ENCODE results near the gene DPP8. TPM values are rescaled to one million over a fixed set of nuclear protein-coding genes. Genes with fewer than 3 reads are reported as not detected.

Gene DPP8
- total RNA-seq, 1 experiment from 2014 or later, result 29.6 TPM

DNA sequence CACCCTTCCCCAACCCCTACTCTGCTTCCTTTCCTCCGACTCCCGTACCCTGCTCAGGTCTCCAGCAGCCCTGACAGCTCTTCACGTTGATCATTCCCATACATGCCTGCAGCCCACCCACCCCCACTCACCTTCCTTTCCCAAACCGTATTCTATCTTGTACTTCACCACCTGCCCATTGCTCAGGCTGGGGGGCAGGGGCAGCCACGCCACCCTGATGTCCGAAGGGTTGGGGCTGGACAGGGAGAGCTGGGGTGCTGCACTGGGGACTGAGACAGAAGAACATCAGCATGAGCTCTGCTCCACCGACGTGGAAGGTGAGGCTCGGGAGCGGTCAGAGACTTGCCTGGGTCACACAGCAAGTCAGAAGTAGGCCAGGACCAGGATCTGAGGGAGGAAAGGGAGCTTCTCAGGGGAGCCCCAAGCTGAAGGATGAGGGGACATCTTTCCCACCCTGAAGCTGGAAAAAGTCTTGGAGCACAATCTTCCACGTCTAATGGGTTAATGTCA lies 123.2 kb downstream of the DPP8 start:
- ChIA-PET POLR2A (ENCODE audit: low non-redundant PET) (no interaction called here), CTCF (no interaction called here)
- Histone ChIP-seq H3K4me3 (ENCODE audit: low read depth, low read length, poor library complexity, severe bottlenecking) (no peak overlapping the region), H3K27ac (ENCODE audit: low read depth, low read length, poor library complexity, severe bottlenecking) (no peak overlapping the region), H3K4me1 (ENCODE audit: insufficient read depth, low read length, poor library complexity, severe bottlenecking) (no peaks in the 10 kb centered on the region), H3K9me3 (ENCODE audit: low read depth, low read length, poor library complexity, severe bottlenecking) (no peaks in the 10 kb centered on the region), H3K27me3 (replicated peaks; ENCODE audit: insufficient read depth, low read depth, low read length, poor library complexity) (no peaks in the 10 kb centered on the region), H3K36me3 (ENCODE audit: insufficient read depth, low read length, poor library complexity, severe bottlenecking) (no peaks in the 10 kb centered on the region)
- intact Hi-C loops (cut with micrococcal nuclease; ENCODE audit: unreplicated experiment), result no loop called here
- TF ChIP-seq, protein P1, sequence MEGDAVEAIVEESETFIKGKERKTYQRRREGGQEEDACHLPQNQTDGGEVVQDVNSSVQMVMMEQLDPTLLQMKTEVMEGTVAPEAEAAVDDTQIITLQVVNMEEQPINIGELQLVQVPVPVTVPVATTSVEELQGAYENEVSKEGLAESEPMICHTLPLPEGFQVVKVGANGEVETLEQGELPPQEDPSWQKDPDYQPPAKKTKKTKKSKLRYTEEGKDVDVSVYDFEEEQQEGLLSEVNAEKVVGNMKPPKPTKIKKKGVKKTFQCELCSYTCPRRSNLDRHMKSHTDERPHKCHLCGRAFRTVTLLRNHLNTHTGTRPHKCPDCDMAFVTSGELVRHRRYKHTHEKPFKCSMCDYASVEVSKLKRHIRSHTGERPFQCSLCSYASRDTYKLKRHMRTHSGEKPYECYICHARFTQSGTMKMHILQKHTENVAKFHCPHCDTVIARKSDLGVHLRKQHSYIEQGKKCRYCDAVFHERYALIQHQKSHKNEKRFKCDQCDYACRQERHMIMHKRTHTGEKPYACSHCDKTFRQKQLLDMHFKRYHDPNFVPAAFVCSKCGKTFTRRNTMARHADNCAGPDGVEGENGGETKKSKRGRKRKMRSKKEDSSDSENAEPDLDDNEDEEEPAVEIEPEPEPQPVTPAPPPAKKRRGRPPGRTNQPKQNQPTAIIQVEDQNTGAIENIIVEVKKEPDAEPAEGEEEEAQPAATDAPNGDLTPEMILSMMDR (conservative IDR thresholded peaks at IDR 0.05; ENCODE audit: low read depth, low read length), result no peak
- no peak for TF ChIP-seq EZH2 (IDR thresholded peaks at IDR 0.05; ENCODE audit: borderline replicate concordance, low read depth, low read length, poor library complexity, severe bottlenecking)
- DNase-seq (ENCODE audit: low spot score), result no peak
- no TSS peak for BruUV-seq (replicated peaks)

DNA sequence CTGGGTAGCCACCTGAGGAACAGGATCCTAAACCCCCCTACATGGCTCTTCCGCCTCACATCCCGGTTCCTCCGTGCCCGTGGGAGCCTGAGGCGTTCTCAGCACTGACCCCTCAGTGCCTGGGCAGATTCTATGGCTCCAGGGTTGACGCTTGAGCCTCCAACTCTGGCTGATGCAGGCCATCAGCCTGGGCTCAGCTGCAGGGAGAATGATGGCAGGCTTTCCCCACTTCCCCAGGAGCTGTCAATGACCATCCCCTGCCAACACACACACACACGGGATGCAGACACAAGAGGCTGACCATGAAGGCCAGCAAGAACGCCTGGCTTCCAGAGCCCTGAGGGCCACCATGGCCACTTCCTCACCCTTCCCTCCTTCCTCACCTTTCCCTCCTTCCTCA lies 123.9 kb downstream of the DPP8 start:
- Histone ChIP-seq H3K4me1 (ENCODE audit: insufficient read depth, low read length, poor library complexity, severe bottlenecking) (no peaks in the 10 kb centered on the region), H3K36me3 (ENCODE audit: insufficient read depth, low read length, poor library complexity, severe bottlenecking) (no peaks in the 10 kb centered on the region), H3K9me3 (ENCODE audit: low read depth, low read length, poor library complexity, severe bottlenecking) (no peaks in the 10 kb centered on the region), H3K27ac (ENCODE audit: low read depth, low read length, poor library complexity, severe bottlenecking) (no peak overlapping the region), H3K4me3 (ENCODE audit: low read depth, low read length, poor library complexity, severe bottlenecking) (no peak overlapping the region), H3K27me3 (replicated peaks; ENCODE audit: insufficient read depth, low read depth, low read length, poor library complexity) (no peaks in the 10 kb centered on the region)
- CTCF ChIA-PET, result interaction anchor here (0.6 kb wide), 1 partner anchor 60 kb away, joined by 6 read pairs; no protein-coding TSS in a partner anchor
- POLR2A ChIA-PET (ENCODE audit: low non-redundant PET), result interaction anchor here (0.6 kb wide), 1 partner anchor 89 kb away, joined by 5 read pairs; no protein-coding TSS in a partner anchor
- no TSS peak for BruUV-seq (replicated peaks)
- TF ChIP-seq EZH2 (IDR thresholded peaks at IDR 0.05; ENCODE audit: borderline replicate concordance, low read depth, low read length, poor library complexity, severe bottlenecking), result no peak
- TF ChIP-seq, protein P1 (conservative IDR thresholded peaks at IDR 0.05; ENCODE audit: low read depth, low read length), result no peak
- intact Hi-C loops (cut with micrococcal nuclease; ENCODE audit: unreplicated experiment), result no loop called here
- no peak for DNase-seq (ENCODE audit: low spot score)

DNA sequence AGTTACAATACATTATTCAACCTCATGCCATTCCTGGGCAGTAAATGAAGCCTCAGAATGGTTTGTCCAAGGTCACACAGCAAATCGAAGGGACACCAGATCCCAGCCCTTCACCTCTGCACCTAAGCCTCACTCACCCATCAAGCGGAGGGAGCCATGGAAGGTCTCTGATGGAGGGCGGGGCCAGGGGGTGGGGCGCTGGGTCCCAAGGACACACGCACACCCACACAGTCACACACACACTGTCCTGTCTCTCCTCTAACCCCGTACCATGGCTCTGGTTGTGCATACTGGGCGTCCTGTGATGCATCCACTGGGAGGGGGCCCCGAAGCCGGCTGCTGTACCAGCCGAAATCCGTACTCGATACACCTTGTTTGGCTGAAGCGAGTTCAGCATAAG lies 124.4 kb downstream of the DPP8 start:
- H3K4me1 ChIP-seq (ENCODE audit: insufficient read depth, low read length, poor library complexity, severe bottlenecking), result no peaks in the 10 kb centered on the region
- CTCF ChIA-PET, result interaction anchor here (0.6 kb wide), 1 partner anchor 59 kb away, joined by 6 read pairs; no protein-coding TSS in a partner anchor
- H3K4me3 ChIP-seq (ENCODE audit: low read depth, low read length, poor library complexity, severe bottlenecking), result no peak overlapping the region
- no peaks in the 10 kb centered on the region for H3K9me3 ChIP-seq (ENCODE audit: low read depth, low read length, poor library complexity, severe bottlenecking)
- BruUV-seq (replicated peaks), result no TSS peak
- DNase-seq (ENCODE audit: low spot score), result no peak
- TF ChIP-seq EZH2 (IDR thresholded peaks at IDR 0.05; ENCODE audit: borderline replicate concordance, low read depth, low read length, poor library complexity, severe bottlenecking), result no peak
- TF ChIP-seq, protein P1 (conservative IDR thresholded peaks at IDR 0.05; ENCODE audit: low read depth, low read length), result no peak
- no peaks in the 10 kb centered on the region for H3K27me3 ChIP-seq (replicated peaks; ENCODE audit: insufficient read depth, low read depth, low read length, poor library complexity)
- H3K36me3 ChIP-seq (ENCODE audit: insufficient read depth, low read length, poor library complexity, severe bottlenecking), result no peaks in the 10 kb centered on the region
- POLR2A ChIA-PET (ENCODE audit: low non-redundant PET), result interaction anchor here (0.6 kb wide), 1 partner anchor 88 kb away, joined by 5 read pairs; no protein-coding TSS in a partner anchor
- H3K27ac ChIP-seq (ENCODE audit: low read depth, low read length, poor library complexity, severe bottlenecking), result no peak overlapping the region
- intact Hi-C loops (cut with micrococcal nuclease; ENCODE audit: unreplicated experiment), result no loop called here

Other genes with a start within 250 kb of the DPP8 start
- 5.7 and 7.3 TPM in 2 replicates for gene PARP16, start 230.8 kb downstream of the DPP8 start, total RNA-seq (2021)
- not detected in 2 replicates for gene RNU5A-1, start 221.6 kb downstream of the DPP8 start, total RNA-seq (2021)
- not detected in 2 replicates for gene RNU5B-1, start 213.0 kb downstream of the DPP8 start, total RNA-seq (2021)
- 0.28 and 0.32 TPM in 2 replicates for gene IGDCC3, start 139.7 kb downstream of the DPP8 start, total RNA-seq (2021)
- 1.1 and 3.5 TPM in 2 replicates for gene IGDCC4, start 94.7 kb downstream of the DPP8 start, total RNA-seq (2021)
- 142 and 157 TPM in 2 replicates for gene HACD3, start 12.8 kb upstream of the DPP8 start, total RNA-seq (2021)
- gene INTS14, start 93.4 kb upstream of the DPP8 start, total RNA-seq (2021), result 38.0 and 39.9 TPM in 2 replicates
- gene SLC24A1, start 104.2 kb upstream of the DPP8 start, total RNA-seq (2021), result 4.9 and 6.4 TPM in 2 replicates